ENCODE data around the gene NTNG2. TPM values are rescaled to one million over a fixed set of nuclear protein-coding genes. Genes with fewer than 3 reads are reported as not detected.

Gene NTNG2
- total and polyA plus RNA-seq, 9 of the 15 experiments (the other 6 are each of a cell fraction or from before 2014, with no cell fraction given) = 0.01 to 0.11 (median 0.09) TPM; not detected in 6

DNA sequence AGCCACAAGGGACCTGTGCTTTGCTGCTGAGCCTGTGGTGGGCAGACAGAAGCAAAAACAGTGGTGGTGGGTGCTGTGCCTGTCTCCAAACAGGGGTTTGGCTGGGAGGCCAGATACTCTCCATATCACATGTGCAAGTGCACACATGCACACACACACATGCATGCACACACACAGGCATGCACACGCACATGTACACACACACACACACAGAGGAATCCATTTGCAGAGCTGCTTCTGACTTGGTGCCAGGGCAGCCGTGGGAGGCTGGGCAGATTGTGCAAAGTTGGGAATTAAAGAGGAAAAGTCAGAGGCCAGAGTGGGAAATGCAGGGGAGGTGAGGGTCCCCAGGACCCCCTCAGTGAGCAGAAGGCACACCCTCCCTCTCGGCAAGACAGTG is 71.3 kb downstream of the NTNG2 start:
- Histone ChIP-seq H3K79me2 (ENCODE audit: control insufficient read depth, insufficient read depth, low read length) (no peaks in the 10 kb centered on the region), H3K9me3 (replicated peaks; ENCODE audit: control insufficient read depth, insufficient read depth, low read depth, low read length) (no peaks in the 10 kb centered on the region), H4K20me1 (replicated peaks; ENCODE audit: control insufficient read depth, insufficient read depth, low read length) (peaks cover 5% of the 10 kb centered on the region; the same call in 1 of the 2 replicates), H3K9ac (ENCODE audit: insufficient read depth in 1 of 2, low read depth in 2 of 2, low read length in 2 of 2) (no peak overlapping the region), H3K4me3 (no peak overlapping the region), H3K4me1 (replicated peaks in 1 of 2; ENCODE audit: control insufficient read depth in 2 of 2, insufficient read depth in 2 of 2, low read length in 2 of 2) (peaks cover 0 to 11% of the 10 kb centered on the region in 2 experiments; a peak in 1 of 5 replicates), H2AFZ (ENCODE audit: low read depth, low read length) (no peak overlapping the region), H3K36me3 (ENCODE audit: control insufficient read depth, insufficient read depth, low read length) (no peaks in the 10 kb centered on the region), H3K27me3 (ENCODE audit: control insufficient read depth in 2 of 2, insufficient read depth in 2 of 2, low read length in 2 of 2) (peaks cover 17 to 75% of the 10 kb centered on the region in 2 experiments; a peak in 4 of 5 replicates), H3K27ac (ENCODE audit: extremely low read depth, low read depth, low read length) (no peak overlapping the region), H3K4me2 (ENCODE audit: insufficient read depth, low read length) (no peak overlapping the region), H3K9me1 (ENCODE audit: control insufficient read depth, insufficient read depth, low read length) (no peaks in the 10 kb centered on the region)
- FAIRE-seq (no peak), ATAC-seq (no peak), DNase-seq (ENCODE audit: extremely low read depth in 1 of 4, low spot score in 3 of 4) (no peak)
- 5% methylated on average over 2 of the region's 3 CpGs for WGBS (ENCODE audit: insufficient coverage, low coverage, missing lambda C conversion rate)
- ChIA-PET CTCF (ENCODE audit: low intra/inter-chr PET ratio) (no interaction called here), POLR2A (no interaction called here)
- TF ChIP-seq KDM1A (IDR thresholded peaks at IDR 0.05) = peak in 1 of 2 experiments; percentile 28; a peak in 1 of 4 replicates
- TF ChIP-seq ZC3H4 (CRISPR knock-in tag; IDR thresholded peaks at IDR 0.05; ENCODE audit: borderline replicate concordance) = no peak
- BruUV-seq (replicated peaks) = no TSS peak
- in situ Hi-C loops (cut with MboI) = no loop called here
- intact Hi-C loops (cut with micrococcal nuclease) = no loop called here

DNA sequence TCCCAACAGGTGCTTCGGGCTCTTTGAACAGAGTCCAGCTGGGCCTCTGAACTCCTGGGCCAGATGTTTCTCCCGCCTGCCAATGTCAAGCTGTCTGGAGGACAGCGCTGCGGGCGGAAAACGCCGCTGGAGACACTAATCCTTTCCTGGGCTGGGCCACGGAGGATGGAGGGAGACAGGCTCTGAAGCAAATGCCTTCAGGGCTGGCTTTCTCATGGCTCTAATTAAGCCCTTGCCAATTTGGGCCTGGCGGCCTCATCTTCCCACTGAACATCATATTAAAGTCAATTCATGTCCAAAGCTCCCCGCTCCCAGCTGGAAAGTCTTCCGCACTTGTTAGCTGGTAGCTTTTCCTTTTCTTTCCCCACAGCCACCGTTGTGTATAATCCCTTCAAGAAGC is 72.7 kb downstream of the NTNG2 start:
- Histone ChIP-seq H3K27me3 (ENCODE audit: control insufficient read depth in 2 of 2, insufficient read depth in 2 of 2, low read length in 2 of 2) (peaks cover 23 to 75% of the 10 kb centered on the region in 2 experiments; a peak in 4 of 5 replicates), H3K4me2 (ENCODE audit: insufficient read depth, low read length) (no peak overlapping the region), H2AFZ (ENCODE audit: low read depth, low read length) (no peak overlapping the region), H4K20me1 (replicated peaks; ENCODE audit: control insufficient read depth, insufficient read depth, low read length) (peaks cover 9% of the 10 kb centered on the region; the same call in 1 of the 2 replicates), H3K36me3 (ENCODE audit: control insufficient read depth, insufficient read depth, low read length) (no peaks in the 10 kb centered on the region), H3K27ac (ENCODE audit: extremely low read depth, low read depth, low read length) (no peak overlapping the region), H3K79me2 (ENCODE audit: control insufficient read depth, insufficient read depth, low read length) (no peaks in the 10 kb centered on the region), H3K9me3 (replicated peaks; ENCODE audit: control insufficient read depth, insufficient read depth, low read depth, low read length) (no peaks in the 10 kb centered on the region), H3K9me1 (ENCODE audit: control insufficient read depth, insufficient read depth, low read length) (no peaks in the 10 kb centered on the region), H3K4me3 (no peak overlapping the region), H3K4me1 (replicated peaks in 1 of 2; ENCODE audit: control insufficient read depth in 2 of 2, insufficient read depth in 2 of 2, low read length in 2 of 2) (peaks cover 0 to 18% of the 10 kb centered on the region in 2 experiments; a peak in 1 of 5 replicates), H3K9ac (ENCODE audit: insufficient read depth in 1 of 2, low read depth in 2 of 2, low read length in 2 of 2) (no peak overlapping the region)
- in situ Hi-C loops (cut with MboI) = no loop called here
- WGBS (ENCODE audit: insufficient coverage, low coverage, missing lambda C conversion rate) = 2% methylated on average over 5 of the region's 12 CpGs
- ATAC-seq (no peak), DNase-seq (ENCODE audit: extremely low read depth in 1 of 4, low spot score in 3 of 4) (no peak), FAIRE-seq (no peak)
- CTCF ChIA-PET (ENCODE audit: low intra/inter-chr PET ratio) = interaction anchor here (1.1 kb wide), 1 partner anchor 472 kb away, joined by 5 read pairs; no protein-coding TSS in a partner anchor
- POLR2A ChIA-PET = no interaction called here
- no TSS peak for BruUV-seq (replicated peaks)
- intact Hi-C loops (cut with micrococcal nuclease) = no loop called here
- TF ChIP-seq ZKSCAN8 (CRISPR knock-in tag; IDR thresholded peaks at IDR 0.05) (no peak), ZNF77 (CRISPR knock-in tag; IDR thresholded peaks at IDR 0.05) (no peak), CBX3 (IDR thresholded peaks at IDR 0.05; ENCODE audit: borderline replicate concordance in 1 of 2, low read length in 2 of 2) (no peak), ZNF584 (CRISPR knock-in tag; IDR thresholded peaks at IDR 0.05; ENCODE audit: low read depth) (no peak), ZBTB7A (IDR thresholded peaks at IDR 0.05; ENCODE audit: borderline replicate concordance, control insufficient read depth, low read depth, low read length) (no peak), ZNF764 (CRISPR knock-in tag; IDR thresholded peaks at IDR 0.05; ENCODE audit: low read depth) (no peak), GTF2E2 (tag; IDR thresholded peaks at IDR 0.05) (no peak), MYBL2 (IDR thresholded peaks at IDR 0.05; ENCODE audit: low read depth) (no peak), MYBL2 (CRISPR knock-in tag; IDR thresholded peaks at IDR 0.05; ENCODE audit: borderline replicate concordance) (no peak)
- TF ChIP-seq, protein P1, sequence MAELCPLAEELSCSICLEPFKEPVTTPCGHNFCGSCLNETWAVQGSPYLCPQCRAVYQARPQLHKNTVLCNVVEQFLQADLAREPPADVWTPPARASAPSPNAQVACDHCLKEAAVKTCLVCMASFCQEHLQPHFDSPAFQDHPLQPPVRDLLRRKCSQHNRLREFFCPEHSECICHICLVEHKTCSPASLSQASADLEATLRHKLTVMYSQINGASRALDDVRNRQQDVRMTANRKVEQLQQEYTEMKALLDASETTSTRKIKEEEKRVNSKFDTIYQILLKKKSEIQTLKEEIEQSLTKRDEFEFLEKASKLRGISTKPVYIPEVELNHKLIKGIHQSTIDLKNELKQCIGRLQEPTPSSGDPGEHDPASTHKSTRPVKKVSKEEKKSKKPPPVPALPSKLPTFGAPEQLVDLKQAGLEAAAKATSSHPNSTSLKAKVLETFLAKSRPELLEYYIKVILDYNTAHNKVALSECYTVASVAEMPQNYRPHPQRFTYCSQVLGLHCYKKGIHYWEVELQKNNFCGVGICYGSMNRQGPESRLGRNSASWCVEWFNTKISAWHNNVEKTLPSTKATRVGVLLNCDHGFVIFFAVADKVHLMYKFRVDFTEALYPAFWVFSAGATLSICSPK (IDR thresholded peaks at IDR 0.05; ENCODE audit: borderline replicate concordance) = no peak
- TF ChIP-seq, protein P2, sequence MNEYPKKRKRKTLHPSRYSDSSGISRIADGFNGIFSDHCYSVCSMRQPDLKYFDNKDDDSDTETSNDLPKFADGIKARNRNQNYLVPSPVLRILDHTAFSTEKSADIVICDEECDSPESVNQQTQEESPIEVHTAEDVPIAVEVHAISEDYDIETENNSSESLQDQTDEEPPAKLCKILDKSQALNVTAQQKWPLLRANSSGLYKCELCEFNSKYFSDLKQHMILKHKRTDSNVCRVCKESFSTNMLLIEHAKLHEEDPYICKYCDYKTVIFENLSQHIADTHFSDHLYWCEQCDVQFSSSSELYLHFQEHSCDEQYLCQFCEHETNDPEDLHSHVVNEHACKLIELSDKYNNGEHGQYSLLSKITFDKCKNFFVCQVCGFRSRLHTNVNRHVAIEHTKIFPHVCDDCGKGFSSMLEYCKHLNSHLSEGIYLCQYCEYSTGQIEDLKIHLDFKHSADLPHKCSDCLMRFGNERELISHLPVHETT (CRISPR knock-in tag; conservative IDR thresholded peaks at IDR 0.05 in 1 of 2, IDR thresholded peaks at IDR 0.05 in 1 of 2) = no peak
